ENCODE measurements around the gene PARG.
"Not testable (repeated sequence)": the region's sequence is repeated elsewhere in the genome, so short reads cannot be mapped to it uniquely, and the experiment has no call there.

The PARG gene

DNA sequence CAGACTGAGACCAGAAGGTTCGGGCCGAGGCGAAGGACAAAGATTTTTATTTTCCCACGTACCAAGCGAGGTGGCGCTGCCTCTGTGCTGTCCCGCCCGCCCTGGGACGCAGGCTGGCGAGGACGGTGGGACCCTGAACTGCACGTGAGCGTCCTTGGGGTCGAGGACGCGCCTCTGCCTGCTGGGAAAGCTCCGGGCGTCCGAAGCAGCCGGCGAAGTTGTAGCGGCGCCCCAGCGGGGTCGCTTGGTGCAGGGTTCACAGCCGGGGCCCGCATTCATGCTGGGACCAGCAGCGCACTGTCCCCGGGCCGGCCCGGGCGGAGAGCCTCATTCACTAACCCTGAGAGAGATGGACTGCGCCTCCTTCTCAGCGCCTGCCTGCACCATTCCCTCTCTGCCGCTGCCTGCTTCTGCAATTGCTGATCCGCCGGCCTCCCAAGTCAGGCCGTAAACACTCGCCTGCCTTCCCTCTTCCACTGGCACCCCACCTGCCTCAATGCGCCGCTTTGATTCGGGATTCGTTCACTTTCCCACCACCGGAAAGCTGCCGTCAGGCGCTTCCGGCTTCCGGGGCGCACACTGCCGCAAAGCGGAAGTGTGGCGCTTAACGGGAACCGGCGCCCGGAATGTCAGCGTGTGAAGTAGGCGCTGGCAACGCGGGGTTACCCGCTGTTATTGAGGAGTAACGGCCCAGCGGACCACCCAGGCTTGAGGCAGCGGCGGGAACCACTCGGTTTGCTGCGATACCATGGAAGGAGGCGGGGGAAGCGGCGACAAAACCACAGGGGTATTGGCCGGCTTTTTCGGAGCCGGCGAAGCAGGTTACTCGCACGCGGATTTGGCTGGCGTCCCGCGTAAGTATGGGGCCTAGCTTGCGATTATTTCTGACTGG, at the start of gene PARG, which contains the start of gene TIMM23B:
PARG (minus strand) TSS at position 581 of the 892 bp plus-strand sequence; CDS start at position 279, 302 bp downstream.
TIMM23B (plus strand) TSS at position 607 of the 892 bp plus-strand sequence; CDS start at position 749, 142 bp downstream.
- DNase-seq (ENCODE audit: low read depth): peak; percentile 78
- peak within 1 kb of the TSS; percentile 81 for H3K4me3 ChIP-seq (ENCODE audit: control insufficient read depth, low read depth, low read length)

DNA sequence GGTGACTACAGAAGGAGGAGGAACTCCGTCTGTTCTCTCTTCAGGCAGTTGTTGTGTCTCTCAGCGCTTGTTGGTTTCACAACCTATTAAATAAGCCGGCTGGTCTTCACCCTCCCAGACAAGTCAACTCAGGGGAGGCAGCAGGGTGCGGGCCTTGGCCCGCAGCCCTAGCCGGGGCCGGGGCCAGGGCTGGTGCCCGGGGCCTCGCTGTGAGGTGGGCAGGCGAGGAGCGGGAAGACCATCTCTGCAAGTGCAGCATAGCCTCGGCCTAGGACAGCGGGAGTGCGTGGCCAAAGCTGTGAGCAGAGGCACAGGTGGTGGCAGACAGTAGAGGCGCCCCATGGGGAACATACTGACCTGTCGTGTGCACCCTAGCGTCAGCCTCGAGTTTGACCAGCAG, 46.5 kb upstream of the PARG start, which contains the start of gene AGAP6:
AGAP6 (plus strand) TSS at position 31 of the 400 bp plus-strand sequence; CDS start at position 341, 310 bp downstream.
- H3K4me3 ChIP-seq (ENCODE audit: control insufficient read depth, low read depth, low read length); DNase-seq (ENCODE audit: low read depth): not testable (repeated sequence)

DNA sequence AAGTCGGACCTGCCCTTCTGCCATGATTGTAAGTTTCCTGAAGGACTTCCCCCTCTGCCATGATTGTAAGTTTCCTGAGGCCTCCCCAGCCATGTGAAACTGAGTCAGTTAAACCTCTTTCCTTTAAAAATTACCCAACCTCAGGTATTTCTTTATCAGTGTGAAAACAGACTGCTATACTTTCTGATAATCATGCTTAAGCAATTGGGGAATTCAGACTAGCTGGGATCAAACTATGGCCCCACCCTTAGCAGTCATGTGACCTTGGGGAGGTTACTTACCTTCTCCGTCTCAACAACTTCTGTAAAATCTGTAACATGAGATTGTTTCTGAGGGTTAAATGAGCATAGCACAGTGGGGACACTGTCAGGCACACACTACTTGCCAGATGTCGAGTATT, 45.4 kb upstream of the PARG start:
- H3K4me3 ChIP-seq (ENCODE audit: control insufficient read depth, low read depth, low read length); DNase-seq (ENCODE audit: low read depth): not testable (repeated sequence)

GRCh38 chr10:49977756-49978155, 35.9 kb upstream of the PARG start:
- DNase-seq (ENCODE audit: low read depth); H3K4me3 ChIP-seq (ENCODE audit: control insufficient read depth, low read depth, low read length): not testable (repeated sequence)

DNA sequence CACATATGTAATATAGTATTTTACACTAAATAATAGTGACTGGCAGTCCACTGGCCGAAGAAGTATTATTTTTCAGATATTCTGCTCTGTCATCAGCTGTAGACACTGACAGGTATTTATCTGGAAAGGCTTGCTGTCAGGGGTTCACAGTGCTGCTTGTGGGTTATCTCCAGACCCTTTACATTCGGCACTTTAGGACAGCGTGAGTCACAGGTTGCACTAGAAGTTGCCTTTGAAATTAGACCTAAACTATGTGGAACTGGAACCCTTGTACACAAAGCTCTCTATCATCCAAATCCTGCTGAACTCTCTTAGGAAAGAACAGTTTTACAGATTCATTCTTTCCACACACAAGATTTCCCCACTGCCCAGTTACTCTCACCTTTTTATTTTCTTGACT, 30.3 kb upstream of the PARG start:
- not testable (repeated sequence) for DNase-seq (ENCODE audit: low read depth)

DNA sequence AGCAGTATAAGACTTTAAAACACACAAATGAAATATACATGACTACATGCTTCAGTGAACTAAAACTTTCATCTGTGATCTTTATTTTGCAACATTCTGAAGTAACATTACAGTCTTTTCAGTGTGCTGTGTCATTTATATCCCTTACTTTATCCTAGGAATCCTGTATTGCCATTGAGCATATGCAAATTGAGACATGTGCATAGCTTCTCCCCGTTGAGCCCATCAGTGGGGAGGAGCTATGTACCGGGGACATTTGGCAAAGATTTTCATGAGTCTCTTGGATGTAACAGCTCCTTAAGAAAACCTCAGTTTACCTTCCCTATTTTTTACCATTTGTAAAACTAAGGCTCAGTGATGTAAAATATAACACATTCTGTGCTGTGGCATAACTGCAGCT, 29.6 kb upstream of the PARG start:
- not testable (repeated sequence) for DNase-seq (ENCODE audit: low read depth); H3K4me3 ChIP-seq (ENCODE audit: control insufficient read depth, low read depth, low read length)

More for the DNA sequence above, 30.3 kb upstream of the PARG start:
- H3K4me3 ChIP-seq (ENCODE audit: control insufficient read depth, low read depth, low read length): not testable (repeated sequence)

GRCh38 chr10:49970331-49970857, 28.6 kb upstream of the PARG start:
- DNase-seq (ENCODE audit: low read depth); H3K4me3 ChIP-seq (ENCODE audit: control insufficient read depth, low read depth, low read length): not testable (repeated sequence)

- H3K4me3 ChIP-seq (ENCODE audit: control insufficient read depth, low read depth, low read length): not testable (repeated sequence)
- peak; percentile 24 for DNase-seq (ENCODE audit: low read depth)
These were observed 11.3 kb upstream of the PARG start for GRCh38 chr10:49953122-49953521.

DNA sequence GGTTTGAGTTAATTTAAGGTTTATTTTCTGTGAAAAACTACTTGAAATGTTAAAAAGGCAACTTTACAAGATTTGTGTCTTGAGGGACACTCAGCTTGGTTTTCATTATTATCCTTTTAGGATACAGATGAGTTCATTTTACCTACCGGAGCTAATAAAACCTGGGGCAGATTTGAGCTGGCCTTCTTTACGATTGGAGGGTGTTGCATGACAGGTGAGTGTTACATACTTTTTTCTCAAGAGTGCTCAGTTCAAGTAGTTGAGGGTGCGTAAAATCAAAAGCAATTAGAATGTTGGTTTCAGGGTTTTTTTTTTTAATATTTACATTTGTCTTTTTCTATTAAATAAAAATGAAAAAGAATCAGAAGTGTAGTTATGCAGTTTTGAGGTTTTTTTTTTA, 10.2 kb upstream of the PARG start:
- DNase-seq (ENCODE audit: low read depth); H3K4me3 ChIP-seq (ENCODE audit: control insufficient read depth, low read depth, low read length): not testable (repeated sequence)

GRCh38 chr10:49948737-49949136, 6.9 kb upstream of the PARG start:
- H3K4me3 ChIP-seq (ENCODE audit: control insufficient read depth, low read depth, low read length); DNase-seq (ENCODE audit: low read depth): not testable (repeated sequence)

DNA sequence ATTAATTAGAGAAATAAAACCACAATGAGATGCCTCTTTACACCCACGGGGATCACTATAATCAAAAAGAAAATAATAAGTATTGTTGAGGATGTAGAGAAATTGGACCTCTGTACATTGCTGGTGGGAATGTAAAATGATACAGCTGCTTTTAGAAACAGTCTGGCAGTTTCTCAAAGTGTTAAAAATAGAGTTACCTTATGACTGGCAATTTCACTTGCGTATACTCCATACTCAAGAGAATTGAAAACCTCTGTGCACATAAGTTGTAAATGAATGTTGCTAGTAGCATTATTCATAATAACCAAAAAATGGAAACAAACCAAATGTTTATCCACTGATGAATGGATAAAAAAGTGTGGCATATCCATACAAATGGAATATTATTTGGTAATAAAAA, 6.3 kb upstream of the PARG start:
- H3K4me3 ChIP-seq (ENCODE audit: control insufficient read depth, low read depth, low read length); DNase-seq (ENCODE audit: low read depth): not testable (repeated sequence)

- H3K4me3 ChIP-seq (ENCODE audit: control insufficient read depth, low read depth, low read length); DNase-seq (ENCODE audit: low read depth): not testable (repeated sequence)
These were observed 1.8 kb upstream of the PARG start for GRCh38 chr10:49943607-49944006.

GRCh38 chr10:49942339-49942705, 495 bp upstream of the PARG start:
- peak overlapping the region; percentile 81 for H3K4me3 ChIP-seq (ENCODE audit: control insufficient read depth, low read depth, low read length)
- peak; percentile 8 for DNase-seq (ENCODE audit: low read depth)

DNA sequence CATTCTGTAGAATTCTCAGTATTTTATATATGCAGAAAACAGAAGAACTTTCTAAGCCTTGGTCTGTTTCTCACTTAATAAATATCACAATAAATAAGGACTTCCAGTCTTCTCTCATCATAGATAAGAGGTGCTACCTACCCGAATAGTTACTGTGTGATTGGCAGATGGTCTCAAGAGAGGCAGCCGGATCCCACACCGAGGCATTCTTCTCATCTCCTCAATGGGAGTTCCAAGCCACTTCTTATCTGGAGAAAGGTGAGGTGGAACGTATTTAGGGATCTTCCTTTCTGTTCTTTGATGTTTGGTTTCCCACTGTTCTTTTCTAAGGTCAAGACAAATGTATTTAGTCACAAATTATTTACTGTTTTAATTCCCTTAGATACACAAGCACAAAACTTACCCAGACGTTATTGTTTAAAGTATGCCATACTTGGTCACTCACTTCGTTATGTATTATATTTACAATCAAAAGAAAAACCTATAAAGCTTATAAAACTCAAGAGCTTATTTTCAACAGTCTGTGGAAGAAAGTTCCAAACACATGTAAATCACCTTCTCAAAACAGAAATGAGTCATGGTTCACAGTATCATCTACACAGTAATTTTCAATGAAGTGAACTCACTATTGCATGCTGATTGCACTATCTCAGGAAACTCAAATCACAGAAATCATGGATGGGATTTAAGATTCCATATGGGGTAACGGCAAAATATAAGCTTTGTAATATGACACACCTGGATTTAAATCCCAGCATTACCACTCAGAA, 9.7 kb downstream of the PARG start:
- H3K4me3 ChIP-seq (ENCODE audit: control insufficient read depth, low read depth, low read length); DNase-seq (ENCODE audit: low read depth): not testable (repeated sequence)

DNA sequence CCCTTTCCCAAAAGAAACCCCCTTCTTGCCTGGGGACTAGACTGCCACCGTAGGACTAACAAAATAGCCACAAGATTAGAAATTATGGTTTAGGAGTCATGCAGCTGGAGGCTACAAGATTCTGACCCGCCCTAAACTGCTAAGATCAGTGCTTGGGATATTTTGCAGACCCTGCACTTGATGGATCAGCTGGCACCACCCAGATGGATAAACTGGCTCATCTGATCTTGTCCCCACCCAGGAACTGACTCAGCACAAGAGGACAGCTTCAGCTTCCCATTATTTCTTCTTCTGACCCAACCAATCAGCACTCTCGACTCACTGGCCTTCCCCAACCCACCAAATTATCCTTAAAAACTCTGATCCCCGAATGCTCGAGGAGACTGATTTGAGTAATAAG, 10.6 kb downstream of the PARG start:
- DNase-seq (ENCODE audit: low read depth): not testable (repeated sequence)

DNA sequence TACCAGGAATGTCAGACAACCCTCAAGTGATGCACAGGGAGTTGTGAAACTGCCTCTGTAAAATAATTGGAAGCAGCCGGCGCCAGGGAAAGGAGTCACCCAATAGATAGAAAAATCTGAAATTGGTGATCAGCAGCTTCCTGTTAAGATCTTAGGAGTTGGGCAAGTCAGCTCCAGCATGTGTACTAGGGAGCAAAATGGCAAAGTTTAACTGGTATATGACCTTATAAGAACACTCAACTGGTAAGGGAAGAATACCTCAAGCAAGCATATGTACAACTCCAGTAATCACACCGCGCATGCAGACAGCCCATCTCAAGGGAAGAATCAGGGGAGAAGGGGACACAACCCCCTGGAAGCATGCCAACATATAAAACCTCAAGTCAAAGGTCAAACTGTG, 18.3 kb downstream of the PARG start:
- not testable (repeated sequence) for DNase-seq (ENCODE audit: low read depth); H3K4me3 ChIP-seq (ENCODE audit: control insufficient read depth, low read depth, low read length)

More for the DNA sequence above, 10.6 kb downstream of the PARG start:
- not testable (repeated sequence) for H3K4me3 ChIP-seq (ENCODE audit: control insufficient read depth, low read depth, low read length)

DNA sequence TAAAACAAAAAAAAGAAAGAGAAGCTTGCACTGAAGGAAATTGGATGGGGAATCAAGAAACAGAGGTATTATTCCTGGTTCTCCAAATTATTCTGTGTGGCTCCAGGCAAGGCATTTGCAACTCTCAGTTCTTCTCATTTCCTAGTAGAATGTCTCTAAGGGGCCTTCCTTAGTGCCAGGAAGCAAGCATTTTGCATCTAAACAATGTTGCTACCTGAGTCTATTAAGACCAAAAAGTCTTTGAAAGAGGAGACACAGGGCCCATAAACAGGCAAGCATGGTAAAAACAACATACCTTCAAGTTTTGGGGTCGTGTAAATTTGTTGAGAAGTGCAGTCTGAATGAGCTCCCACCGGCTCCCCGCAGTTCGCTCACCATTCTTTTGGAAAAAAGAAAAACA, 19.8 kb downstream of the PARG start:
- not testable (repeated sequence) for DNase-seq (ENCODE audit: low read depth); H3K4me3 ChIP-seq (ENCODE audit: control insufficient read depth, low read depth, low read length)

DNA sequence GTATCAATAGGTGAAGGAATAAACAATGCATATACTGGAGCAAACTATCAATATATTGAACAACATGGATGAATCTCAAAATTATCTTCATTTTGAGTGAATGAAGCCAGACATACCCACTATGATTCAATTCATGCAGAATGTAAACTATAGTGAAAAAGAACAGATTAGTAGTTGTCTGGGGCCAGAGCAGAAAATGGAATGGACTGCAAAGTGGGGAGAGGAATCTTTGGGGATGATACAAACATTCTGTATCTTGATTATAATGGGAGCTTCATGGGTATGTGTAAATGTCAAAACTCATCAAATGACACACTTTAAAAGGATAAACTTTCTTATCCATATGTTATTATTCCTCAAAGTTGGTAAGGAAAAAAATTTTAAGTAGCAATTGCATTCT, 23.9 kb downstream of the PARG start:
- not testable (repeated sequence) for DNase-seq (ENCODE audit: low read depth); H3K4me3 ChIP-seq (ENCODE audit: control insufficient read depth, low read depth, low read length)

- not testable (repeated sequence) for H3K4me3 ChIP-seq (ENCODE audit: control insufficient read depth, low read depth, low read length); DNase-seq (ENCODE audit: low read depth)
These were observed 25.4 kb downstream of the PARG start for GRCh38 chr10:49916451-49916850.

All from fibroblast of mammary gland (primary cell).